Central memory CD8-positive, alpha-beta T cell (primary cell): ENCODE data around the gene NLGN1.

Experiments used
- ATAC-seq: fragments of 150-1000 bp; cut with Tn5 transposase; replicated peaks from 2 replicates; pipeline ENCODE4 v1.10.0; 2022; ENCODE audit warnings: mild to moderate bottlenecking, moderate FRiP score, moderate number of reproducible peaks; ENCODE audit not compliant: poor library complexity, severe bottlenecking; ENCODE audit errors: extremely low read depth
- DNase-seq, 2 donors: peaks; one replicate each; pipeline ENCODE4 v3.0.0; 2021; ENCODE audit warnings: low spot score in 2 of 2
- H3K27ac Mint-ChIP-seq: one replicate; pipeline ENCODE4 v1.8.0; 2022; ENCODE audit warnings: low read depth, mild to moderate bottlenecking, moderate library complexity, mixed read lengths
- H3K27me3 Mint-ChIP-seq: one replicate; pipeline ENCODE4 v1.8.0; 2022; ENCODE audit warnings: mixed read lengths
- H3K36me3 Mint-ChIP-seq: one replicate; pipeline ENCODE4 v1.8.0; 2022; ENCODE audit warnings: mild to moderate bottlenecking, moderate library complexity, mixed read lengths; ENCODE audit not compliant: insufficient read depth
- H3K4me1 Mint-ChIP-seq: one replicate; pipeline ENCODE4 v1.8.0; 2022; ENCODE audit warnings: mixed read lengths
- H3K4me3 Mint-ChIP-seq: one replicate; pipeline ENCODE4 v1.8.0; 2022; ENCODE audit warnings: mild to moderate bottlenecking, moderate library complexity, mixed read lengths
- H3K9me3 Mint-ChIP-seq: one replicate; pipeline ENCODE4 v1.8.0; 2022; ENCODE audit warnings: mixed read lengths

NLGN1 gene

DNA sequence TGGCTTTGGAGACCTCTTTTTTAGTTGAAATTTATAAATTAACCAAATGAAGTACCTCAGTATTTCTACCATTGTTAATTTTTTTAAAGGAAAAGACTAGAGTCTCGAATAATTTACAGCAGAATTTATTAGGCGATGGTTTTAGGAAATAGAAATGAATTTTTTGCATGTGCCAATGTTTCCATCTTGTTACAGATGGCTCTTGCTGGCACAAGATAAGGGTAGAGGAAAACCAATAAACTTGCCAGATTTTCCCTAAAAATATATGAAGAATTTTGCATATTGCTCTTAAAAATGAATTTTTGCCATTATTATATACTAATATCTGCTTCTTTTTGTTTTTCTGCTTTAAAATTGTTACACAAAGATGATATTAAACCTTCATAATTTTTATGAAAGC, 380.7 kb downstream of the NLGN1 start:
- Mint-ChIP-seq H3K36me3 (no peaks in the 10 kb centered on the region), H3K27ac (no peak overlapping the region), H3K27me3 (no peaks in the 10 kb centered on the region), H3K9me3 (peaks cover 10% of the 10 kb centered on the region), H3K4me3 (no peak overlapping the region), H3K4me1 (no peaks in the 10 kb centered on the region)
- DNase-seq = no peak
- no peak for ATAC-seq

DNA sequence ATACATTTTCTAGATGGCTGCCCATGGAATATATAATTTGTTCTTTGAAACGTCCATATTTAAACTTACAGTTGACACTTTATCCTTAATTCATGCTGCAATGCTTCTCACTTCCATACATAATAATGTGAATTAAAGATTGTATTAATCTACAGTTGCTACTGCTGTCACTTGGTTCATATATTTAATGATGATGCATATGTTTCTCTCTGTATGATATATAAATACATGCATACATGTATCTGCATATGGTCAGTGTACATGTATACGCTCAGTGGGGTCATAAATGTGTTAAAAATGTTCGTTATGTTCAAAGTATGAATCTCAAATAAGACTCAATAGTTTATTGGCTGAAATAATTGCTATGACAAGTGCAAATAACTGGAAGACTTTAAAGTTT, 382.5 kb downstream of the NLGN1 start:
- Mint-ChIP-seq H3K27me3 (no peaks in the 10 kb centered on the region), H3K4me3 (no peak overlapping the region), H3K4me1 (no peaks in the 10 kb centered on the region), H3K36me3 (no peaks in the 10 kb centered on the region), H3K27ac (no peak overlapping the region), H3K9me3 (peaks cover 10% of the 10 kb centered on the region)
- no peak for ATAC-seq
- DNase-seq = no peak

GRCh38 chr3:173785004-173785403, 387.5 kb downstream of the NLGN1 start:
- Mint-ChIP-seq H3K4me1 (no peaks in the 10 kb centered on the region), H3K36me3 (no peaks in the 10 kb centered on the region), H3K27ac (no peak overlapping the region), H3K27me3 (no peaks in the 10 kb centered on the region), H3K9me3 (peaks cover 10% of the 10 kb centered on the region), H3K4me3 (no peak overlapping the region)
- ATAC-seq = no peak
- no peak for DNase-seq

- no peaks in the 10 kb centered on the region for H3K27me3 Mint-ChIP-seq
- peaks cover 21% of the 10 kb centered on the region for H3K9me3 Mint-ChIP-seq
- DNase-seq (no peak), ATAC-seq (peak; percentile 19)
- H3K4me3 Mint-ChIP-seq = no peak overlapping the region
- H3K36me3 Mint-ChIP-seq = no peaks in the 10 kb centered on the region
- no peak overlapping the region for H3K27ac Mint-ChIP-seq
- no peaks in the 10 kb centered on the region for H3K4me1 Mint-ChIP-seq
These were observed 392.1 kb downstream of the NLGN1 start for GRCh38 chr3:173789530-173790162.

DNA sequence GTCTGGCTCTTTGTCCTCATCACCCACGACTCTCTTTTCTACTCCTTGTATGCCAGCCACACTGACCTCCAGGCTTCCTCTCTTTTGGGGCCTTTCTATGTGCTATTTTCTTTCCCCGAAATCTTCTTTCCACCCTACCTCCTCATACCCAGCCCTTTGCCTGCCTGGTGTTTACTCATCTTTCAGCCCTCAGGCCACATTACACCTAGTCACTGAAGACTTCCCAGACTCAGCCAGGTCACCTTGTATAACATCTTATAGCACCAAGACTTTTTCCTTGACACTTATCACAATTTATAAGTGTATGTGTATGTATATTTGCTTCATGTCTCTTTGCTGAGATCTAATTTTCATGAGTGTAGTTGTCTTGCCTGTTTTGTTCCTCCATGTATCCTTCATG, 396.4 kb downstream of the NLGN1 start:
- ATAC-seq (no peak), DNase-seq (no peak)
- H3K9me3 Mint-ChIP-seq = peaks cover 16% of the 10 kb centered on the region
- no peak overlapping the region for H3K27ac Mint-ChIP-seq
- H3K36me3 Mint-ChIP-seq = no peaks in the 10 kb centered on the region
- H3K4me3 Mint-ChIP-seq = no peak overlapping the region
- H3K27me3 Mint-ChIP-seq = no peaks in the 10 kb centered on the region
- no peaks in the 10 kb centered on the region for H3K4me1 Mint-ChIP-seq

DNA sequence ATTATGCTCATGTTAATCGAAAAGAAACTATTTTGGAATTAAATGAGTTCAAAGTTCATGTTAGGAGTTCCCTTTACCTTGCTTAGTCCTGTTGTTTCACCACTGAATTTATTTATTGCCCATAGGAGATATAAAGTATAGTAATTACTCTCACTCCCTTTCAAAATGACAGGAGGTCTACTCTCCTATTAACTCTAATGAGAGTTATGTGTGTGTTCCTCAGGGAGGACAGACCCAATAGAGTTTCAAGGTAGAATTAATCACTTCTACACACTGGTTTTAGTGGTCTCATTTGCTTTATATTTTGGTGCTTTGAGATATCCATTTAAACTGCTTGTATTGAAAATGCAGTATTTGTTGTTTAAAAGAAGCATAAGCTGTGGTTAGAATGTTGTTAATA, 398.9 kb downstream of the NLGN1 start:
- DNase-seq = no peak
- Mint-ChIP-seq H3K27me3 (no peaks in the 10 kb centered on the region), H3K4me3 (no peak overlapping the region), H3K36me3 (no peaks in the 10 kb centered on the region), H3K27ac (no peak overlapping the region), H3K9me3 (peaks cover 20% of the 10 kb centered on the region), H3K4me1 (no peaks in the 10 kb centered on the region)
- ATAC-seq = no peak

DNA sequence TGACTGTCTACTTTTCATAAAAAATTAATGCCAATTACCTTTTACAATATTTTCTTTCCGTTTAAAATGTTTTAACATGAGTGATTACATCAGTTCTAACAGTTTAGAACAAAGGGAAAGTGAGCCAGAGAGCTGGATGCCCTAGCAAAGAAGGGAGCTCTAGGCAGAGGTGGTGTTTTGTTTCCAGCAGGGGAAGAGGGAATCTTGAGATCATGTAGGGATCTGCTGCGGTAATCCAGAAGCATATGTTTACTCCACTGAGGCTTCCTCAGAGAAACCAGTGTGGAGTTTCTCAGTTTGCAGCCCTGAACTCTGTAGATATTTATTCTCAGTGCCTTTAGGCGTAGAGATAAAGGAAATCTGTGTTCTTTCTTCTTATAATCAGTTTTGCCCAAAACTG, 399.3 kb downstream of the NLGN1 start:
- Mint-ChIP-seq H3K9me3 (peaks cover 16% of the 10 kb centered on the region), H3K4me3 (no peak overlapping the region), H3K36me3 (no peaks in the 10 kb centered on the region), H3K27ac (no peak overlapping the region), H3K27me3 (no peaks in the 10 kb centered on the region), H3K4me1 (no peaks in the 10 kb centered on the region)
- DNase-seq (no peak), ATAC-seq (no peak)

DNA sequence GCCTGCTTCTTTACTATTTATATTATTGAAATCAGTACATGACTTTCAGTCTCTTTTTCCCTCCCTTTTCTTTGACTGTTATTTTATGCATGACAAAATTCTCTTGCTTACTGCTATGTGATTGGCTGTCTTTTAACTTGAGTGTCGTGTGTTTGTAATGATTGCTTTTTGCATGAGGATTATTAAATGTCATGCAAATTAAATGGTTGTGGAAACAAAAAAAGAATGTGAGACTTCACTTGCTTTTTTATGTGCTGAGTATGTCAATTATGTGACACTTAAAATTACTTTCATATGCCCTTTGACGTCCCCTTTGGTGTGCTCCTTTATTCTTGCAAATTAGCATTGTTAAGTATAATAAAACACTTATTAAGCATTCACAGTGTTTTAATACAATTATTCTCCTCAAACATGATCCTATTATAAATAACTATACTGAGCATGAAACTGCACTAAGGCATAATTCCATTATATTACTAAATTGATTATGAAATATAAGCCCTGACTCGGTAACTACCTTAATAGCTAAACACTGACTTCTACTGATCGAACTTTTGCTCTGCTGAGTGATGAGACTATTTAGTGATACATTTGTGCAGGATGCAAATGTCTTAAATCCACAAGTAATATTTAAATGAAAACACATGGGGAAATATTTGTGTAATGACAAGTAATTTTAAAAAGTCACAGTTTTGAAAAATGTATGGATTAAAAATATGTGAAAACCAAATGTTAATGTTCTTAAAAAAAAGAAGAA, 401.7 kb downstream of the NLGN1 start:
- ATAC-seq = no peak
- Mint-ChIP-seq H3K9me3 (peaks cover 4% of the 10 kb centered on the region), H3K4me3 (no peak overlapping the region)

DNA sequence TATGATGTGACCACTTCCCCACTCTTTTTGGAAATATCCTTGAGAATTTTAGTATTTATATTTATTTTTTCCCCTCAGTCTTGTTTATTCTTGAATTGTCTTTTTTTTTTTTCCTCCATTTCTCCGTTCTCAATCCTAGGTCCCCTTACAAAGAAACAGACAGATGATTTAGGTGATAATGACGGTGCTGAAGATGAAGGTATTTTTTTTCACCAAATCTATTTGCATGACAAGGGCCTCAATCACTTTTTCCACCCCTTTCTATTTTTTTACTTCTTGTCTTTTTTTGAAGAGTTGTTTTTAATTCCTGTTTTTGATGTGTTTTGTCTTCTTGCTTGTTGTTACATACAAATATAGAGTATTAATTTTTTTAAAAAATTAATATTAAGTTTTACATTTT, 402.6 kb downstream of the NLGN1 start:
- H3K27ac Mint-ChIP-seq = no peak overlapping the region
- H3K4me1 Mint-ChIP-seq = no peaks in the 10 kb centered on the region
- H3K27me3 Mint-ChIP-seq = no peaks in the 10 kb centered on the region
- DNase-seq (no peak), ATAC-seq (no peak)
- peaks cover 4% of the 10 kb centered on the region for H3K9me3 Mint-ChIP-seq
- H3K36me3 Mint-ChIP-seq = no peaks in the 10 kb centered on the region
- no peak overlapping the region for H3K4me3 Mint-ChIP-seq

More for the DNA sequence above, 401.7 kb downstream of the NLGN1 start:
- Mint-ChIP-seq H3K36me3 (no peaks in the 10 kb centered on the region), H3K27ac (no peak overlapping the region), H3K27me3 (no peaks in the 10 kb centered on the region), H3K4me1 (no peaks in the 10 kb centered on the region)
- no peak for DNase-seq

GRCh38 chr3:173814809-173815208, 417.3 kb downstream of the NLGN1 start:
- peaks cover 24% of the 10 kb centered on the region for H3K9me3 Mint-ChIP-seq
- H3K36me3 Mint-ChIP-seq = no peaks in the 10 kb centered on the region
- no peak for DNase-seq
- no peaks in the 10 kb centered on the region for H3K27me3 Mint-ChIP-seq
- no peak overlapping the region for H3K4me3 Mint-ChIP-seq
- no peak for ATAC-seq
- no peak overlapping the region for H3K27ac Mint-ChIP-seq
- no peaks in the 10 kb centered on the region for H3K4me1 Mint-ChIP-seq

- Mint-ChIP-seq H3K27me3 (no peaks in the 10 kb centered on the region), H3K36me3 (no peaks in the 10 kb centered on the region), H3K9me3 (peaks cover 24% of the 10 kb centered on the region), H3K4me1 (no peaks in the 10 kb centered on the region), H3K4me3 (no peak overlapping the region), H3K27ac (no peak overlapping the region)
- DNase-seq (no peak), ATAC-seq (no peak)
These were observed 421.8 kb downstream of the NLGN1 start for GRCh38 chr3:173819368-173819767.

DNA sequence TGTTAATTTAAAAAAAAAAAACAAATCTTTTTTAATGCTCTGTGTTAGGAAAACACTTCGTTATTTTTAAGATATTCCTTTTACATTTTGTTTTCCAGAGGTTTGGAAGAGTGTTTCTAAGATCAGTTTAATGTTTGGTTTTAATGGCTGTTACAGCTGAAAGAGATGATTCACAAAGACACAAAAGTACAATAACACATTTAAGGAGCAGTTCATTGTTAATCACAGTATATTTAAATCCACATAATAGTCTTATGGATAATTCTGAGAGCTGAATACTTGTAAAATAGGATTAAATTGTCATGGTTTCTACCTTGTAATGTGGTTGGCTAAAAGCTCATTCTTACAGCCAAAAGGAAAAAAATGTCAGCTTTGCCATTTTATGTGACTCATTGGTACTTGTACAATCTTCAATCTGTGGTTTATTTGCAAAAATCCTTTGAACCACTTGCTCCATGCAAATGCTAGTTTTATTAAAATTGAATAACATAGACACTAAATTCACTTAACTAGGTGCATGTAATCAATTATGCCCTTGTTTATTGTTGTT, 426.4 kb downstream of the NLGN1 start:
- no peaks in the 10 kb centered on the region for H3K27me3 Mint-ChIP-seq
- DNase-seq (no peak), ATAC-seq (no peak)
- no peak overlapping the region for H3K27ac Mint-ChIP-seq
- H3K9me3 Mint-ChIP-seq = peaks cover 21% of the 10 kb centered on the region
- H3K4me1 Mint-ChIP-seq = no peaks in the 10 kb centered on the region
- no peak overlapping the region for H3K4me3 Mint-ChIP-seq
- H3K36me3 Mint-ChIP-seq = peaks cover 2% of the 10 kb centered on the region

- peaks cover 2% of the 10 kb centered on the region for H3K36me3 Mint-ChIP-seq
- H3K27ac Mint-ChIP-seq = no peak overlapping the region
- H3K27me3 Mint-ChIP-seq = no peaks in the 10 kb centered on the region
- no peaks in the 10 kb centered on the region for H3K4me1 Mint-ChIP-seq
- no peak for DNase-seq
- peaks cover 20% of the 10 kb centered on the region for H3K9me3 Mint-ChIP-seq
- ATAC-seq = no peak
- H3K4me3 Mint-ChIP-seq = no peak overlapping the region
These were observed 428.2 kb downstream of the NLGN1 start for GRCh38 chr3:173825730-173826129.
